Mammary epithelial cell (primary cell): ENCODE results near the gene DHX30.

Experiments used
- EZH2 ChIP-seq: IDR thresholded peaks from 2 replicates; pipeline ENCODE4 v1.6.1; 2012; ENCODE audit warnings: low read length, inconsistent platforms, borderline replicate concordance
- TF ChIP-seq, protein P1 (sequence below), 2 donors: IDR thresholded peaks in 1 of 2; conservative IDR thresholded peaks in 1 of 2; 2 replicates each; pipeline ENCODE4 v1.5.1; 2011 to 2012; ENCODE audit warnings: inconsistent platforms in 2 of 2, low read length in 2 of 2, mild to moderate bottlenecking in 2 of 2, control low read depth in 1 of 2, low read depth in 1 of 2; ENCODE audit not compliant: insufficient read depth in 1 of 2; ENCODE audit errors: extremely low read depth in 1 of 2

DNA sequence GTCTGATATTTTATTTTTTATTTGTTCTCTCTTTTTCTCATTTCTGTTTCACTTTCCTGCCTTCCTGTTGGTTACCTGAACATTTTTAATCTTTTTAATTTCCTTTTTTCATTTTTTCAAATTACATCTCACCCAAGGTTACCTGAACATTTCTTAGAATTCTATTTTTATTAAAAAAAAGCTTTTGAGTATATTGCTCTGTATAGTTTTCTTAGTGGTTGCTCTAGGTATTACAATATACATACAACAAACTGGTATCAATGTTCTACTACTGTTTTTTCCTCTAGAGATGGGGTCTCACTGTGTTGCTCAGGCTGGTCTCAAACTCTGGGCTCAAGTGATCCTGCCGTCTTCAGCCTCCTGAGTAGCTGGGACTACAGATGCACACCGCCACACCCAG lies 79.4 kb downstream of the DHX30 start:
- TF ChIP-seq, protein P1, sequence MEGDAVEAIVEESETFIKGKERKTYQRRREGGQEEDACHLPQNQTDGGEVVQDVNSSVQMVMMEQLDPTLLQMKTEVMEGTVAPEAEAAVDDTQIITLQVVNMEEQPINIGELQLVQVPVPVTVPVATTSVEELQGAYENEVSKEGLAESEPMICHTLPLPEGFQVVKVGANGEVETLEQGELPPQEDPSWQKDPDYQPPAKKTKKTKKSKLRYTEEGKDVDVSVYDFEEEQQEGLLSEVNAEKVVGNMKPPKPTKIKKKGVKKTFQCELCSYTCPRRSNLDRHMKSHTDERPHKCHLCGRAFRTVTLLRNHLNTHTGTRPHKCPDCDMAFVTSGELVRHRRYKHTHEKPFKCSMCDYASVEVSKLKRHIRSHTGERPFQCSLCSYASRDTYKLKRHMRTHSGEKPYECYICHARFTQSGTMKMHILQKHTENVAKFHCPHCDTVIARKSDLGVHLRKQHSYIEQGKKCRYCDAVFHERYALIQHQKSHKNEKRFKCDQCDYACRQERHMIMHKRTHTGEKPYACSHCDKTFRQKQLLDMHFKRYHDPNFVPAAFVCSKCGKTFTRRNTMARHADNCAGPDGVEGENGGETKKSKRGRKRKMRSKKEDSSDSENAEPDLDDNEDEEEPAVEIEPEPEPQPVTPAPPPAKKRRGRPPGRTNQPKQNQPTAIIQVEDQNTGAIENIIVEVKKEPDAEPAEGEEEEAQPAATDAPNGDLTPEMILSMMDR (conservative IDR thresholded peaks at IDR 0.05 in 1 of 2, IDR thresholded peaks at IDR 0.05 in 1 of 2; ENCODE audit: extremely low read depth in 1 of 2, insufficient read depth in 1 of 2, low read depth in 1 of 2, low read length in 2 of 2), result peak in 1 of 2 donors; percentile 7
- TF ChIP-seq EZH2, result no peak
